ENCODE measurements around the gene UGT2A3. TPM values are rescaled to one million over a fixed set of nuclear protein-coding genes. Genes with fewer than 3 reads are reported as not detected.
"Not testable (repeated sequence)": the region's sequence is repeated elsewhere in the genome, so short reads cannot be mapped to it uniquely, and the experiment has no call there.

UGT2A3 gene
- total RNA-seq, 4 donors from 2014 or later: 0.13 to 0.46 (median 0.13) TPM; not detected in 1

DNA sequence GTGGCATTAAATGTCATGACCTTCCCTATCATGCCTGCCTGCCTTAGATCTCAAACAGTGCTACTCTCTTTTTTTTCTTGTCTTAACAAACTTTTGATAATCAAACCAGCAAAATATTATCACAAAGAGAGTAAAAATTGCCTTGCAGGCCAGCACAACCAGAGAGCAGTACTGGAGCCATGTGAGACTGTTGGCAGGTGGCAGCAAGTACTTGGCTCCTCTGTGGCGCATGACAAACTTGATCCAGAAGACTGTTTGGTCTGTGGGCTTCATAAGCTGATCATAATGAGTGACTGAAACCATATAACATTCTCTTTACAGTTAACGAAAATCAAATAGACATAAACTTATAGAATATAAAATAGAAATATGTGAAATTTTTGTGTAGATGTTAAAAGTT is 33.3 kb upstream of the UGT2A3 start:
- no peaks in the 10 kb centered on the region for H3K4me1 ChIP-seq
- no peaks in the 10 kb centered on the region for H3K9me3 ChIP-seq
- H3K27me3 ChIP-seq: no peaks in the 10 kb centered on the region
- H3K4me3 ChIP-seq: no peak overlapping the region
- DNase-seq (no peak), ATAC-seq (no peak)
- no peak overlapping the region for H3K27ac ChIP-seq
- in situ Hi-C loops (cut with MboI; ENCODE audit: low sequenced_read_pairs in 4 of 4) (no loop called here), intact Hi-C loops (cut with DNase I; ENCODE audit: low total_unique reads) (no loop called here)
- TF ChIP-seq, protein P1, sequence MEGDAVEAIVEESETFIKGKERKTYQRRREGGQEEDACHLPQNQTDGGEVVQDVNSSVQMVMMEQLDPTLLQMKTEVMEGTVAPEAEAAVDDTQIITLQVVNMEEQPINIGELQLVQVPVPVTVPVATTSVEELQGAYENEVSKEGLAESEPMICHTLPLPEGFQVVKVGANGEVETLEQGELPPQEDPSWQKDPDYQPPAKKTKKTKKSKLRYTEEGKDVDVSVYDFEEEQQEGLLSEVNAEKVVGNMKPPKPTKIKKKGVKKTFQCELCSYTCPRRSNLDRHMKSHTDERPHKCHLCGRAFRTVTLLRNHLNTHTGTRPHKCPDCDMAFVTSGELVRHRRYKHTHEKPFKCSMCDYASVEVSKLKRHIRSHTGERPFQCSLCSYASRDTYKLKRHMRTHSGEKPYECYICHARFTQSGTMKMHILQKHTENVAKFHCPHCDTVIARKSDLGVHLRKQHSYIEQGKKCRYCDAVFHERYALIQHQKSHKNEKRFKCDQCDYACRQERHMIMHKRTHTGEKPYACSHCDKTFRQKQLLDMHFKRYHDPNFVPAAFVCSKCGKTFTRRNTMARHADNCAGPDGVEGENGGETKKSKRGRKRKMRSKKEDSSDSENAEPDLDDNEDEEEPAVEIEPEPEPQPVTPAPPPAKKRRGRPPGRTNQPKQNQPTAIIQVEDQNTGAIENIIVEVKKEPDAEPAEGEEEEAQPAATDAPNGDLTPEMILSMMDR (IDR thresholded peaks at IDR 0.05 in 4 of 5, conservative IDR thresholded peaks at IDR 0.05 in 1 of 5): no peak
- no peak for TF ChIP-seq POLR2A (IDR thresholded peaks at IDR 0.05)
- H3K36me3 ChIP-seq: no peaks in the 10 kb centered on the region

DNA sequence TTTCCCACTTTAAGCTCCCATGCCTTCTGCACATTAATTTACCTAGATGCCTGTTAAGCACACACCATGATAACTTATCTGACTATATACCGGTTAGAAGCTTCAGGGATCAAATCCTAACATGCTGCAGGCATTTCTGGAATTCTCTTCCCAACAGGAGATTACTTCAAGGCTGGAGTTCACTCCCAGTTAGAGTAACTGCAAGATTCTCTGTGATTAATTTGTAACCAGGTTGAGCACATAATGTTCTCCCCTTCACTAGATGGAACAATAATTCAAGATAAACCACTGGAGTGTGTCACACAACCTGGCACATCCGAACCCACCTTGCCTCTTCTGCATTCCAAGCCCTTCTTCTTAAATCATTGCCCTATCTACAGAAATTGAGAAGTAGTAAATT is 11.8 kb upstream of the UGT2A3 start:
- DNase-seq: no peak
- intact Hi-C loops (cut with DNase I; ENCODE audit: low total_unique reads) (no loop called here), in situ Hi-C loops (cut with MboI; ENCODE audit: low sequenced_read_pairs in 4 of 4) (no loop called here)
- no peak for ATAC-seq
- Histone ChIP-seq H3K4me1 (no peaks in the 10 kb centered on the region), H3K27ac (no peak overlapping the region), H3K36me3 (no peaks in the 10 kb centered on the region), H3K9me3 (no peaks in the 10 kb centered on the region), H3K4me3 (no peak overlapping the region), H3K27me3 (no peaks in the 10 kb centered on the region)
- no peak for TF ChIP-seq POLR2A (IDR thresholded peaks at IDR 0.05)
- TF ChIP-seq, protein P1 (IDR thresholded peaks at IDR 0.05 in 4 of 5, conservative IDR thresholded peaks at IDR 0.05 in 1 of 5): no peak

DNA sequence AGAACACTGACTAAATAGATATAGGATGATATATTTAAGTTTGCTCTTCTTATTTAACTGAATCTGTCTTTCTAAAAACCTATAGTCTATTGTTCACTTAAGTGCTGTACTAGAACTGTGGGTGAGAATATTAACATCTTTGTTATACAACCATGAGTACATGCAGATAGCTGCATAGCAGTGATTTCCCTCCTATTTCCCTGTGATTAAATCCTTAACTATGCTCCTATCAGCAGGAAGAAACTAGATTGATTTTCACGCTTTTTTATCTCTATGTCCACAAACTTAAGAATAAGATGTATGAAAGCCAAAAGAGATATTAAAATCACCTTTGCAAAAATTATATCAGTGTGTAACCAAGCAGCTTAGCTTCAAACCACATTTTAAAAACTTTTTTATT is 11.3 kb upstream of the UGT2A3 start:
- H3K27me3 ChIP-seq: no peaks in the 10 kb centered on the region
- H3K4me1 ChIP-seq: no peaks in the 10 kb centered on the region
- TF ChIP-seq, protein P1 (IDR thresholded peaks at IDR 0.05 in 4 of 5, conservative IDR thresholded peaks at IDR 0.05 in 1 of 5): no peak
- TF ChIP-seq POLR2A (IDR thresholded peaks at IDR 0.05): no peak
- H3K4me3 ChIP-seq: no peak overlapping the region
- intact Hi-C loops (cut with DNase I; ENCODE audit: low total_unique reads) (no loop called here), in situ Hi-C loops (cut with MboI; ENCODE audit: low sequenced_read_pairs in 4 of 4) (no loop called here)
- no peaks in the 10 kb centered on the region for H3K36me3 ChIP-seq
- DNase-seq (no peak), ATAC-seq (no peak)
- no peak overlapping the region for H3K27ac ChIP-seq
- H3K9me3 ChIP-seq: no peaks in the 10 kb centered on the region

DNA sequence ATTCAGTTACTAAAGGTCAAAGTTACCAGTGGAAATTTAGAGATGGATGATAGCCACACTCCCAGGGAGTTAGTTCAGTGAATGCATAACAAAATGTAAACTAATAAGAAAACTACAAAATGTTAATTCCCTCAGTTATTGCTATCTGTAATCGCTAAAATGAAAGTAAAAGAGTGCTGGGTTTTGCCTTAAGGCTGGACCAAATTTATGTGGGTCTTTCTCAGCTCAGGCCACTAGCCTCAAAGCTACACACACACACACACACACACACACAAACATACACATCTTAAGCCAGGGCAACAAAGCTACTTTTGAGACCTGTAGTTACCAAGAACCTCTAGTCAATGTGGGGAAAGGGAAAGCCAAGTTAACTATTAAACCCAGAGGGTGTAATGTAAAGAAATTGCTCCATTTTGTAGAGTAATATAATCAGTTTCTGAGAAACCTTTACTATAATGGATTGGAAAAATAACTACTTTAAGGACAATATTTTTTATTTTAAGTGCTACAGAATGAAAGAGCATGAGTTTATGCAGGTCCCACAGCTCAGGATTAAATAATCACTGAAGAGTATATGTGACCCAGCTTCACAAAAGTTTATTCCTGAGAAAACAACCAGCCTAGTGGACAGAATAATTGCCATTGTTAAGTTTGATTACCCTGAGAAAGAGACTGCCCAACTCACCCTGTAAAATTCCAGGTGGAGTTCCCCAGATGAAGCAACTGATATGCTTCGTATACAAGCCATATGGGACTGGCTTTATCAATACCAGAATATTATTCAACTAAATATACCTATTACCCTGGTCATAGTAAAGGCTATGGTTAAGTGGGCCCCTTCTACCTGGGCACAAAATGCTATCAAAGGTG is 8.9 kb upstream of the UGT2A3 start:
- in situ Hi-C loops (cut with MboI; ENCODE audit: low sequenced_read_pairs in 4 of 4): no loop called here
- Histone ChIP-seq H3K4me3 (no peak overlapping the region), H3K4me1 (no peaks in the 10 kb centered on the region), H3K9me3 (no peaks in the 10 kb centered on the region), H3K27me3 (no peaks in the 10 kb centered on the region), H3K27ac (no peak overlapping the region), H3K36me3 (no peaks in the 10 kb centered on the region)
- TF ChIP-seq POLR2A (IDR thresholded peaks at IDR 0.05): no peak
- TF ChIP-seq, protein P1 (IDR thresholded peaks at IDR 0.05 in 4 of 5, conservative IDR thresholded peaks at IDR 0.05 in 1 of 5): no peak
- no peak for ATAC-seq
- intact Hi-C loops (cut with DNase I; ENCODE audit: low total_unique reads): no loop called here
- no peak for DNase-seq

DNA sequence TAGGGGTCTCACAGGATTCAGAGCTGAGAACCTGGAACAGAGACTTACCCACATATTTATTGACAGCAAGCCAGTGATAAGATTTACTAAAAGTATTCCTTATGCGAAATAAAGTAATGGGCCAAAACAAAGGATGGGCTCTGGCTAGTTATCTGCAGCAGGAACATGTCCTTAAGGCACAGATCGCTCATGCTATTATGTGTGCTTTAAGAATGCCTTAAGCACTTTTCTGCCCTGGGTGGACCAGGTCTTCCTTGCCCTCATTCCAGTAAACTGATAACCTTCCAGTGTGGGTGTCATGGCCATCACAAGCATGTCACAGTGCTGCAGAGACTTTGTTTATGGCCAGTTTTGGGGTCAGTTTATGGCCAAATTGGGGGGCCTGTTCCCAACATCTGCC is 7.5 kb upstream of the UGT2A3 start:
- intact Hi-C loops (cut with DNase I; ENCODE audit: low total_unique reads); H3K27ac ChIP-seq; H3K4me3 ChIP-seq; H3K36me3 ChIP-seq; H3K27me3 ChIP-seq; H3K4me1 ChIP-seq; ATAC-seq; in situ Hi-C loops (cut with MboI; ENCODE audit: low sequenced_read_pairs in 4 of 4); DNase-seq; H3K9me3 ChIP-seq: not testable (repeated sequence)

Data from gastrocnemius medialis (tissue), 4 donors.